Left lung (tissue), 10 donors: ENCODE results near the gene PDE4D. TPM values are rescaled to one million over a fixed set of nuclear protein-coding genes. Genes with fewer than 3 reads are reported as not detected.

Experiments used
- ATAC-seq: fragments of 200-7000 bp; cut with Tn5 transposase; one replicate; pipeline ENCODE4 v1.9.1; 2020; ENCODE audit warnings: moderate library complexity
- DNase-seq, 4 donors: peaks; one replicate each; pipeline ENCODE4 v3.0.0-alpha.2; 2013 to 2020
- H3K27ac ChIP-seq, 2 donors: fragments of 200-600 bp; sonication (generic) in 1 of 2; one replicate each; pipeline versions ENCODE4 v1.5.0 to v1.8.0; 2020 to 2021
- H3K27me3 ChIP-seq, 2 donors: fragments of 200-600 bp; sonication (generic) in 1 of 2; one replicate each; pipeline versions ENCODE4 v1.5.0 to v1.8.0; 2020 to 2021
- H3K36me3 ChIP-seq, 2 donors: fragments of 200-600 bp; sonication (generic) in 1 of 2; one replicate each; pipeline versions ENCODE4 v1.5.0 to v1.8.0; 2020 to 2021
- H3K4me1 ChIP-seq, 2 donors: fragments of 200-600 bp; one replicate each; pipeline ENCODE4 v1.8.0; 2021
- H3K4me3 ChIP-seq, 2 donors: fragments of 200-600 bp; sonication (generic) in 1 of 2; one replicate each; pipeline versions ENCODE4 v1.5.0 to v1.8.0; 2020 to 2021; ENCODE audit warnings: mild to moderate bottlenecking in 1 of 2
- H3K9me3 ChIP-seq, 2 donors: fragments of 200-600 bp; sonication (generic) in 1 of 2; one replicate each; pipeline versions ENCODE4 v1.5.0 to v1.8.0; 2020 to 2021
- CTCF ChIP-seq, 2 donors: fragments of 200-600 bp; sonication (generic) in 1 of 2; IDR thresholded peaks; one replicate each; pipeline versions ENCODE4 v1.5.0 to v1.8.0; 2021; ENCODE audit warnings: antibody characterized with exemption in 2 of 2
- intact Hi-C, 2 donors: fragments of 100-400 bp; cut with DNase I; formaldehyde crosslinking; loops; one replicate each; pipeline versions ENCODE4 v1.11.2 to v1.14.2; 2022
- polyA plus RNA-seq, 6 donors: library from polyadenylated mRNA; unstranded; fragments of 120-200 nt; gene quantifications; one replicate each; pipeline ENCODE4 v1.2.1, GENCODE V29; 2013; ENCODE audit not compliant: insufficient read length in 6 of 6
- total RNA-seq, 2 donors: library from RNA; stranded (reverse); fragmentation: NEBNext Ultra II Directional; extraction: Animal tissue kit (Norgen Biotek cat#: 25700); gene quantifications; one replicate each; pipeline ENCODE4 v1.2.1, GENCODE V29; 2021
- donor health status: DM: no; HTN: yes; CAD: no.
- donor health status: DM: no; HTN: no; CAD: no.

PDE4D gene
- total and polyA plus RNA-seq, 8 donors = 21.4 to 57.1 (median 25.4) TPM

- Histone ChIP-seq H3K36me3 (no peaks in the 10 kb centered on the region), H3K27me3 (no peaks in the 10 kb centered on the region), H3K27ac (no peak overlapping the region), H3K4me1 (no peaks in the 10 kb centered on the region), H3K4me3 (no peak overlapping the region), H3K9me3 (no peaks in the 10 kb centered on the region)
- ATAC-seq = no peak
- intact Hi-C loops = no loop called here
- peak in 1 of 4 donors; percentile 37 for DNase-seq
- no peak for TF ChIP-seq CTCF (IDR thresholded peaks at IDR 0.05)
Measured at GRCh38 chr5:59921816-59922215, 28.3 kb upstream of the PDE4D start.

GRCh38 chr5:59919484-59919883, 26.0 kb upstream of the PDE4D start:
- TF ChIP-seq CTCF (IDR thresholded peaks at IDR 0.05) = no peak
- Histone ChIP-seq H3K4me1 (no peaks in the 10 kb centered on the region), H3K27me3 (no peaks in the 10 kb centered on the region), H3K36me3 (no peaks in the 10 kb centered on the region), H3K4me3 (no peak overlapping the region), H3K27ac (no peak overlapping the region), H3K9me3 (no peaks in the 10 kb centered on the region)
- intact Hi-C loops = no loop called here
- ATAC-seq (no peak), DNase-seq (no peak)

- H3K4me3 ChIP-seq = no peak overlapping the region
- H3K4me1 ChIP-seq = no peaks in the 10 kb centered on the region
- no peak overlapping the region for H3K27ac ChIP-seq
- ATAC-seq = no peak
- TF ChIP-seq CTCF (IDR thresholded peaks at IDR 0.05) = no peak
- no peaks in the 10 kb centered on the region for H3K9me3 ChIP-seq
- intact Hi-C loops = no loop called here
- H3K36me3 ChIP-seq = no peaks in the 10 kb centered on the region
- no peak for DNase-seq
- no peaks in the 10 kb centered on the region for H3K27me3 ChIP-seq
Measured at GRCh38 chr5:59917121-59917520, 23.6 kb upstream of the PDE4D start.

- no peak for ATAC-seq
- intact Hi-C loops = no loop called here
- H3K4me3 ChIP-seq = no peak overlapping the region
- no peaks in the 10 kb centered on the region for H3K36me3 ChIP-seq
- H3K27me3 ChIP-seq = no peaks in the 10 kb centered on the region
- no peaks in the 10 kb centered on the region for H3K4me1 ChIP-seq
- TF ChIP-seq CTCF (IDR thresholded peaks at IDR 0.05) = no peak
- no peaks in the 10 kb centered on the region for H3K9me3 ChIP-seq
- no peak overlapping the region for H3K27ac ChIP-seq
- no peak for DNase-seq
Measured at GRCh38 chr5:59905188-59905587, 11.7 kb upstream of the PDE4D start.

GRCh38 chr5:59897075-59897474, 3.5 kb upstream of the PDE4D start:
- no peak for TF ChIP-seq CTCF (IDR thresholded peaks at IDR 0.05)
- no peak for DNase-seq
- no peaks in the 10 kb centered on the region for H3K36me3 ChIP-seq

More at GRCh38 chr5:59897075-59897474, 3.5 kb upstream of the PDE4D start:
- H3K9me3 ChIP-seq = no peaks in the 10 kb centered on the region
- no peak overlapping the region for H3K4me3 ChIP-seq
- intact Hi-C loops = no loop called here
- H3K4me1 ChIP-seq = peaks cover 6 to 7% of the 10 kb centered on the region in 2 donors
- H3K27ac ChIP-seq = no peak overlapping the region
- no peak for ATAC-seq
- peaks cover 20 to 34% of the 10 kb centered on the region in 2 donors for H3K27me3 ChIP-seq
